GM23338 (cell line): ENCODE measurements around the gene GLTP. TPM values are rescaled to one million over a fixed set of nuclear protein-coding genes. Genes with fewer than 3 reads are reported as not detected.

Experiments used
- ATAC-seq: fragments of 200-7000 bp; cut with Tn5 transposase; 3 replicates; pipeline ENCODE4 v1.9.1; 2020
- DNase-seq: peaks from one replicate; pipeline ENCODE4 v3.0.0-alpha.2; 2015; ENCODE audit warnings: low spot score
- H2AFZ ChIP-seq: fragments of 200-600 bp; sonication (generic); 2 replicates; pipeline ENCODE4 v1.8.0; 2016; ENCODE audit warnings: antibody characterized with exemption, mild to moderate bottlenecking, moderate library complexity
- H3F3A ChIP-seq: fragments of 200-600 bp; sonication (generic); replicated peaks from 2 replicates; pipeline ENCODE4 v1.8.0; 2017; ENCODE audit warnings: antibody characterized with exemption, mixed run types, low read depth
- H3K27ac ChIP-seq: fragments of 200-600 bp; sonication (generic); 2 replicates; pipeline ENCODE4 v1.6.1; 2016; ENCODE audit warnings: low read depth
- H3K27me3 ChIP-seq: fragments of 200-600 bp; sonication (generic); 2 replicates; pipeline ENCODE4 v1.8.0; 2016; ENCODE audit warnings: mild to moderate bottlenecking, mixed run types, moderate library complexity; ENCODE audit not compliant: insufficient read depth
- H3K36me3 ChIP-seq: fragments of 200-600 bp; sonication (generic); 2 replicates; pipeline ENCODE4 v1.8.0; 2016; ENCODE audit warnings: mild to moderate bottlenecking; ENCODE audit not compliant: insufficient read depth
- H3K4me1 ChIP-seq: fragments of 200-600 bp; sonication (generic); 2 replicates; pipeline ENCODE4 v1.8.0; 2016; ENCODE audit warnings: mild to moderate bottlenecking, moderate library complexity; ENCODE audit not compliant: insufficient read depth
- H3K4me2 ChIP-seq: fragments of 200-600 bp; sonication (generic); 2 replicates; pipeline ENCODE4 v1.7.1; 2017; ENCODE audit warnings: mixed run types
- H3K4me3 ChIP-seq: fragments of 200-600 bp; sonication (generic); 2 replicates; pipeline ENCODE4 v1.6.1; 2016; ENCODE audit warnings: mixed run types
- H3K79me2 ChIP-seq: fragments of 200-600 bp; sonication (generic); replicated peaks from 2 replicates; pipeline ENCODE4 v1.8.0; 2017; ENCODE audit warnings: mild to moderate bottlenecking; ENCODE audit not compliant: insufficient read depth
- H3K9me2 ChIP-seq: fragments of 200-600 bp; sonication (generic); 2 replicates; pipeline ENCODE4 v1.8.0; 2017; ENCODE audit not compliant: insufficient read depth
- H4K20me1 ChIP-seq: fragments of 200-600 bp; sonication (generic); replicated peaks from 2 replicates; pipeline ENCODE4 v1.8.0; 2017; ENCODE audit warnings: mild to moderate bottlenecking; ENCODE audit not compliant: insufficient read depth
- H3K27ac Mint-ChIP-seq: 2 replicates; pipeline ENCODE4 v1.8.0; 2020; ENCODE audit warnings: inconsistent platforms, mild to moderate bottlenecking, moderate library complexity, mixed read lengths
- H3K27me3 Mint-ChIP-seq: 3 replicates; pipeline ENCODE4 v1.8.0; 2022; ENCODE audit warnings: low read depth, mild to moderate bottlenecking, moderate library complexity, mixed read lengths, inconsistent platforms; ENCODE audit not compliant: insufficient read depth, poor library complexity
- H3K36me3 Mint-ChIP-seq: 3 replicates; pipeline ENCODE4 v1.8.0; 2021; ENCODE audit warnings: low read depth, mild to moderate bottlenecking, inconsistent platforms, moderate library complexity, mixed read lengths
- H3K4me1 Mint-ChIP-seq: 3 replicates; pipeline ENCODE4 v1.8.0; 2020; ENCODE audit warnings: mild to moderate bottlenecking, inconsistent platforms, mixed read lengths
- H3K4me3 Mint-ChIP-seq: 3 replicates; pipeline ENCODE4 v1.8.0; 2021; ENCODE audit warnings: moderate library complexity, mild to moderate bottlenecking, inconsistent platforms, mixed read lengths
- H3K9me3 Mint-ChIP-seq: 3 replicates; pipeline ENCODE4 v1.8.0; 2020; ENCODE audit warnings: moderate library complexity, mild to moderate bottlenecking, inconsistent platforms, mixed read lengths
- CREB1 ChIP-seq: fragments of 250-450 bp; sonication (Bioruptor Pico); IDR thresholded peaks from 2 replicates; pipeline ENCODE4 v1.5.0; 2020; ENCODE audit warnings: low read depth, mild to moderate bottlenecking, moderate library complexity
- EZH2 ChIP-seq: fragments of 200-600 bp; sonication (generic); IDR thresholded peaks from one replicate; pipeline ENCODE4 v1.8.0; 2017; ENCODE audit warnings: antibody characterized with exemption, mild to moderate bottlenecking, low read depth; ENCODE audit not compliant: unreplicated experiment
- EZH2phosphoT487 ChIP-seq: fragments of 200-600 bp; sonication (generic); IDR thresholded peaks from one replicate; pipeline ENCODE4 v1.8.1; 2018; ENCODE audit warnings: antibody characterized with exemption; ENCODE audit not compliant: unreplicated experiment
- JUNB ChIP-seq: IDR thresholded peaks from one replicate; pipeline ENCODE4 v1.6.1; 2016; ENCODE audit warnings: antibody characterized with exemption; ENCODE audit not compliant: unreplicated experiment
- NANOG ChIP-seq: IDR thresholded peaks from 2 replicates; pipeline ENCODE4 v1.6.1; 2016; ENCODE audit warnings: antibody characterized with exemption, borderline replicate concordance
- POLR2AphosphoS5 ChIP-seq: IDR thresholded peaks from 2 replicates; pipeline ENCODE4 v1.6.1; 2016; ENCODE audit warnings: antibody characterized with exemption, low read depth
- STAT1 ChIP-seq: IDR thresholded peaks from one replicate; pipeline ENCODE4 v1.6.1; 2016; ENCODE audit warnings: antibody characterized with exemption; ENCODE audit not compliant: unreplicated experiment
- ZNF114 ChIP-seq: fragments of 250-450 bp; sonication (Bioruptor Pico); IDR thresholded peaks from 2 replicates; pipeline ENCODE4 v1.5.0; 2020; ENCODE audit warnings: mild to moderate bottlenecking, moderate library complexity
- ZNF331 ChIP-seq: fragments of 250-450 bp; sonication (Bioruptor Pico); IDR thresholded peaks from 2 replicates; pipeline ENCODE4 v1.5.0; 2020; ENCODE audit warnings: low read depth, mild to moderate bottlenecking, moderate library complexity
- polyA plus RNA-seq: library from polyadenylated mRNA; unstranded; fragments of >200 nt; fragmentation: Nextera tagmentation; extraction: Ambion mirVana; gene quantifications from 2 replicates; pipeline ENCODE4 v1.2.1, GENCODE V29; 2016
- total RNA-seq: library from RNA; depleted of rRNA; stranded (reverse); fragments of >200 nt; shearing (Covaris generic); gene quantifications from 2 replicates; pipeline ENCODE4 v1.2.3, GENCODE V29; 2014
- TF ChIP-seq, protein P1 (sequence below): fragments of 250-450 bp; sonication (Bioruptor Pico); IDR thresholded peaks from 2 replicates; pipeline ENCODE4 v1.5.0; 2020; ENCODE audit warnings: mild to moderate bottlenecking, moderate library complexity
- TF ChIP-seq, protein P2 (sequence below), 2 experiments: fragments of 200-600 bp in 1 of 2; sonication (generic) in 1 of 2; conservative IDR thresholded peaks; 2 replicates each; pipeline versions ENCODE4 v1.5.1 to v1.6.1; 2016 to 2017; ENCODE audit warnings: antibody characterized with exemption in 2 of 2, low read depth in 2 of 2, mild to moderate bottlenecking in 2 of 2, moderate library complexity in 1 of 2
- TF ChIP-seq, protein P3 (sequence below): IDR thresholded peaks from 2 replicates; pipeline ENCODE4 v1.6.1; 2016; ENCODE audit warnings: antibody characterized with exemption
- TF ChIP-seq, protein P4 (sequence below): IDR thresholded peaks from one replicate; pipeline ENCODE4 v1.6.1; 2018; ENCODE audit warnings: antibody characterized with exemption; ENCODE audit not compliant: unreplicated experiment

GLTP gene
- total and polyA plus RNA-seq, 2 experiments from 2014 or later: 26.5 to 30.2 TPM

DNA sequence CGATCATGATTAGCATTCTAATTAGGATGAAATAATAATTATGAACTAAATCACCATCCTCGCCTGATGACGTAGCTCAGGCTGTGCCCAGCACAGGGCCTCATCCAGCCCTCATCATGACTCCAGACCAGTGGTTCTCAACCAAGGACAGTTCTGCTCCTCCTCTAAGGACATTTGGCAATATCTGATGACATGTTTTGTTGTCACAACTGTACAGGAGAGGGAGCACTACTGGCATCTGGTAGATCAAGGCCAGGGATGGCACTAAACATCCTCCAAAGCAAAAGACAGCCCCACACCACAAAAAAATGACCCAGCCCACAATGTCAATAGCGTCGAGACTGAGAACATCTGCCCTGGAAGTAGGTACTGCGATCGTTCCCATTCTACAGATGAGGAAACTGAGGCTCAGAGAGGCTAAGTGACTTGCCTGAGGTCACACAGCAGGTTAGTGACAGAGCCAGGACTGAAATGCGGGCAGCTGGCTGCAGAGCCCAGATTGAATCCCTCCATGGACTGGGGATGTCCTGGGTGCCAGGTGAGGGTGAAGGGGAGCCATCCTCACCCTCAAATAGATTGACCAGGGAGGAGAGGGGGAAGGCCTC, 62.6 kb downstream of the GLTP start:
- Histone ChIP-seq H3K79me2 (no peaks in the 10 kb centered on the region), H3K9me2 (0 out of 2 replicates have a peak, but pooled peaks cover 7% of the 10 kb centered on the region), H3K27ac (no peak overlapping the region), H3F3A (no peaks in the 10 kb centered on the region), H4K20me1 (no peaks in the 10 kb centered on the region), H3K4me3 (no peak overlapping the region), H3K4me1 (no peaks in the 10 kb centered on the region), H3K27me3 (no peaks in the 10 kb centered on the region), H2AFZ (no peak overlapping the region), H3K36me3 (no peaks in the 10 kb centered on the region), H3K4me2 (no peak overlapping the region)
- H3K4me3 Mint-ChIP-seq: no peak overlapping the region
- TF ChIP-seq NANOG (no peak), EZH2 (no peak), STAT1 (no peak), JUNB (no peak), CREB1 (CRISPR knock-in tag) (no peak), POLR2AphosphoS5 (no peak), ZNF331 (CRISPR knock-in tag) (no peak), EZH2phosphoT487 (no peak), ZNF114 (CRISPR knock-in tag) (no peak)
- TF ChIP-seq, protein P1, sequence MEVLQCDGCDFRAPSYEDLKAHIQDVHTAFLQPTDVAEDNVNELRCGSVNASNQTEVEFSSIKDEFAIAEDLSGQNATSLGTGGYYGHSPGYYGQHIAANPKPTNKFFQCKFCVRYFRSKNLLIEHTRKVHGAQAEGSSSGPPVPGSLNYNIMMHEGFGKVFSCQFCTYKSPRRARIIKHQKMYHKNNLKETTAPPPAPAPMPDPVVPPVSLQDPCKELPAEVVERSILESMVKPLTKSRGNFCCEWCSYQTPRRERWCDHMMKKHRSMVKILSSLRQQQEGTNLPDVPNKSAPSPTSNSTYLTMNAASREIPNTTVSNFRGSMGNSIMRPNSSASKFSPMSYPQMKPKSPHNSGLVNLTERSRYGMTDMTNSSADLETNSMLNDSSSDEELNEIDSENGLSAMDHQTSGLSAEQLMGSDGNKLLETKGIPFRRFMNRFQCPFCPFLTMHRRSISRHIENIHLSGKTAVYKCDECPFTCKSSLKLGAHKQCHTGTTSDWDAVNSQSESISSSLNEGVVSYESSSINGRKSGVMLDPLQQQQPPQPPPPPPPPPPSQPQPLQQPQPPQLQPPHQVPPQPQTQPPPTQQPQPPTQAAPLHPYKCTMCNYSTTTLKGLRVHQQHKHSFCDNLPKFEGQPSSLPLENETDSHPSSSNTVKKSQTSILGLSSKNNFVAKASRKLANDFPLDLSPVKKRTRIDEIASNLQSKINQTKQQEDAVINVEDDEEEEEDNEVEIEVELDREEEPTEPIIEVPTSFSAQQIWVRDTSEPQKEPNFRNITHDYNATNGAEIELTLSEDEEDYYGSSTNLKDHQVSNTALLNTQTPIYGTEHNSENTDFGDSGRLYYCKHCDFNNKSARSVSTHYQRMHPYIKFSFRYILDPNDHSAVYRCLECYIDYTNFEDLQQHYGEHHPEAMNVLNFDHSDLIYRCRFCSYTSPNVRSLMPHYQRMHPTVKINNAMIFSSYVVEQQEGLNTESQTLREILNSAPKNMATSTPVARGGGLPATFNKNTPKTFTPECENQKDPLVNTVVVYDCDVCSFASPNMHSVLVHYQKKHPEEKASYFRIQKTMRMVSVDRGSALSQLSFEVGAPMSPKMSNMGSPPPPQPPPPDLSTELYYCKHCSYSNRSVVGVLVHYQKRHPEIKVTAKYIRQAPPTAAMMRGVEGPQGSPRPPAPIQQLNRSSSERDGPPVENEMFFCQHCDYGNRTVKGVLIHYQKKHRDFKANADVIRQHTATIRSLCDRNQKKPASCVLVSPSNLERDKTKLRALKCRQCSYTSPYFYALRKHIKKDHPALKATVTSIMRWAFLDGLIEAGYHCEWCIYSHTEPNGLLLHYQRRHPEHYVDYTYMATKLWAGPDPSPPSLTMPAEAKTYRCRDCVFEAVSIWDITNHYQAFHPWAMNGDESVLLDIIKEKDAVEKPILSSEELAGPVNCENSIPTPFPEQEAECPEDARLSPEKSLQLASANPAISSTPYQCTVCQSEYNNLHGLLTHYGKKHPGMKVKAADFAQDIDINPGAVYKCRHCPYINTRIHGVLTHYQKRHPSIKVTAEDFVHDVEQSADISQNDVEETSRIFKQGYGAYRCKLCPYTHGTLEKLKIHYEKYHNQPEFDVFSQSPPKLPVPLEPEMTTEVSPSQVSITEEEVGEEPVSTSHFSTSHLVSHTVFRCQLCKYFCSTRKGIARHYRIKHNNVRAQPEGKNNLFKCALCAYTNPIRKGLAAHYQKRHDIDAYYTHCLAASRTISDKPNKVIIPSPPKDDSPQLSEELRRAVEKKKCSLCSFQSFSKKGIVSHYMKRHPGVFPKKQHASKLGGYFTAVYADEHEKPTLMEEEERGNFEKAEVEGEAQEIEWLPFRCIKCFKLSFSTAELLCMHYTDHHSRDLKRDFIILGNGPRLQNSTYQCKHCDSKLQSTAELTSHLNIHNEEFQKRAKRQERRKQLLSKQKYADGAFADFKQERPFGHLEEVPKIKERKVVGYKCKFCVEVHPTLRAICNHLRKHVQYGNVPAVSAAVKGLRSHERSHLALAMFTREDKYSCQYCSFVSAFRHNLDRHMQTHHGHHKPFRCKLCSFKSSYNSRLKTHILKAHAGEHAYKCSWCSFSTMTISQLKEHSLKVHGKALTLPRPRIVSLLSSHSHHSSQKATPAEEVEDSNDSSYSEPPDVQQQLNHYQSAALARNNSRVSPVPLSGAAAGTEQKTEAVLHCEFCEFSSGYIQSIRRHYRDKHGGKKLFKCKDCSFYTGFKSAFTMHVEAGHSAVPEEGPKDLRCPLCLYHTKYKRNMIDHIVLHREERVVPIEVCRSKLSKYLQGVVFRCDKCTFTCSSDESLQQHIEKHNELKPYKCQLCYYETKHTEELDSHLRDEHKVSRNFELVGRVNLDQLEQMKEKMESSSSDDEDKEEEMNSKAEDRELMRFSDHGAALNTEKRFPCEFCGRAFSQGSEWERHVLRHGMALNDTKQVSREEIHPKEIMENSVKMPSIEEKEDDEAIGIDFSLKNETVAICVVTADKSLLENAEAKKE (CRISPR knock-in tag): no peak
- TF ChIP-seq, protein P2, sequence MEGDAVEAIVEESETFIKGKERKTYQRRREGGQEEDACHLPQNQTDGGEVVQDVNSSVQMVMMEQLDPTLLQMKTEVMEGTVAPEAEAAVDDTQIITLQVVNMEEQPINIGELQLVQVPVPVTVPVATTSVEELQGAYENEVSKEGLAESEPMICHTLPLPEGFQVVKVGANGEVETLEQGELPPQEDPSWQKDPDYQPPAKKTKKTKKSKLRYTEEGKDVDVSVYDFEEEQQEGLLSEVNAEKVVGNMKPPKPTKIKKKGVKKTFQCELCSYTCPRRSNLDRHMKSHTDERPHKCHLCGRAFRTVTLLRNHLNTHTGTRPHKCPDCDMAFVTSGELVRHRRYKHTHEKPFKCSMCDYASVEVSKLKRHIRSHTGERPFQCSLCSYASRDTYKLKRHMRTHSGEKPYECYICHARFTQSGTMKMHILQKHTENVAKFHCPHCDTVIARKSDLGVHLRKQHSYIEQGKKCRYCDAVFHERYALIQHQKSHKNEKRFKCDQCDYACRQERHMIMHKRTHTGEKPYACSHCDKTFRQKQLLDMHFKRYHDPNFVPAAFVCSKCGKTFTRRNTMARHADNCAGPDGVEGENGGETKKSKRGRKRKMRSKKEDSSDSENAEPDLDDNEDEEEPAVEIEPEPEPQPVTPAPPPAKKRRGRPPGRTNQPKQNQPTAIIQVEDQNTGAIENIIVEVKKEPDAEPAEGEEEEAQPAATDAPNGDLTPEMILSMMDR (conservative IDR thresholded peaks at IDR 0.05; ENCODE audit: low read depth in 2 of 2): no peak
- TF ChIP-seq, protein P3, sequence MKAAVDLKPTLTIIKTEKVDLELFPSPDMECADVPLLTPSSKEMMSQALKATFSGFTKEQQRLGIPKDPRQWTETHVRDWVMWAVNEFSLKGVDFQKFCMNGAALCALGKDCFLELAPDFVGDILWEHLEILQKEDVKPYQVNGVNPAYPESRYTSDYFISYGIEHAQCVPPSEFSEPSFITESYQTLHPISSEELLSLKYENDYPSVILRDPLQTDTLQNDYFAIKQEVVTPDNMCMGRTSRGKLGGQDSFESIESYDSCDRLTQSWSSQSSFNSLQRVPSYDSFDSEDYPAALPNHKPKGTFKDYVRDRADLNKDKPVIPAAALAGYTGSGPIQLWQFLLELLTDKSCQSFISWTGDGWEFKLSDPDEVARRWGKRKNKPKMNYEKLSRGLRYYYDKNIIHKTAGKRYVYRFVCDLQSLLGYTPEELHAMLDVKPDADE: no peak
- TF ChIP-seq, protein P4, sequence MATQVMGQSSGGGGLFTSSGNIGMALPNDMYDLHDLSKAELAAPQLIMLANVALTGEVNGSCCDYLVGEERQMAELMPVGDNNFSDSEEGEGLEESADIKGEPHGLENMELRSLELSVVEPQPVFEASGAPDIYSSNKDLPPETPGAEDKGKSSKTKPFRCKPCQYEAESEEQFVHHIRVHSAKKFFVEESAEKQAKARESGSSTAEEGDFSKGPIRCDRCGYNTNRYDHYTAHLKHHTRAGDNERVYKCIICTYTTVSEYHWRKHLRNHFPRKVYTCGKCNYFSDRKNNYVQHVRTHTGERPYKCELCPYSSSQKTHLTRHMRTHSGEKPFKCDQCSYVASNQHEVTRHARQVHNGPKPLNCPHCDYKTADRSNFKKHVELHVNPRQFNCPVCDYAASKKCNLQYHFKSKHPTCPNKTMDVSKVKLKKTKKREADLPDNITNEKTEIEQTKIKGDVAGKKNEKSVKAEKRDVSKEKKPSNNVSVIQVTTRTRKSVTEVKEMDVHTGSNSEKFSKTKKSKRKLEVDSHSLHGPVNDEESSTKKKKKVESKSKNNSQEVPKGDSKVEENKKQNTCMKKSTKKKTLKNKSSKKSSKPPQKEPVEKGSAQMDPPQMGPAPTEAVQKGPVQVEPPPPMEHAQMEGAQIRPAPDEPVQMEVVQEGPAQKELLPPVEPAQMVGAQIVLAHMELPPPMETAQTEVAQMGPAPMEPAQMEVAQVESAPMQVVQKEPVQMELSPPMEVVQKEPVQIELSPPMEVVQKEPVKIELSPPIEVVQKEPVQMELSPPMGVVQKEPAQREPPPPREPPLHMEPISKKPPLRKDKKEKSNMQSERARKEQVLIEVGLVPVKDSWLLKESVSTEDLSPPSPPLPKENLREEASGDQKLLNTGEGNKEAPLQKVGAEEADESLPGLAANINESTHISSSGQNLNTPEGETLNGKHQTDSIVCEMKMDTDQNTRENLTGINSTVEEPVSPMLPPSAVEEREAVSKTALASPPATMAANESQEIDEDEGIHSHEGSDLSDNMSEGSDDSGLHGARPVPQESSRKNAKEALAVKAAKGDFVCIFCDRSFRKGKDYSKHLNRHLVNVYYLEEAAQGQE: no peak
- no peaks in the 10 kb centered on the region for H3K9me3 Mint-ChIP-seq
- no peaks in the 10 kb centered on the region for H3K36me3 Mint-ChIP-seq
- DNase-seq: no peak
- no peak for ATAC-seq
- H3K27me3 Mint-ChIP-seq: peaks cover 6% of the 10 kb centered on the region
- no peak overlapping the region for H3K27ac Mint-ChIP-seq
- peaks cover 9% of the 10 kb centered on the region; the same call in 2 of the 3 replicates for H3K4me1 Mint-ChIP-seq
